AG10803 (cell line): ENCODE data around the gene SHROOM3.

ENCODE experiments used
- DNase-seq: peaks from one replicate; pipeline ENCODE4 v3.0.0; 2010; ENCODE audit warnings: low read depth
- H3K4me3 ChIP-seq: 2 replicates; pipeline ENCODE4 v1.5.1; 2011; ENCODE audit warnings: mild to moderate bottlenecking, low read length, control low read depth
- TF ChIP-seq, protein P1 (sequence below): conservative IDR thresholded peaks from 2 replicates; pipeline ENCODE4 v1.5.1; 2011; ENCODE audit warnings: mild to moderate bottlenecking, low read length, control low read depth, inconsistent platforms

The SHROOM3 gene

DNA sequence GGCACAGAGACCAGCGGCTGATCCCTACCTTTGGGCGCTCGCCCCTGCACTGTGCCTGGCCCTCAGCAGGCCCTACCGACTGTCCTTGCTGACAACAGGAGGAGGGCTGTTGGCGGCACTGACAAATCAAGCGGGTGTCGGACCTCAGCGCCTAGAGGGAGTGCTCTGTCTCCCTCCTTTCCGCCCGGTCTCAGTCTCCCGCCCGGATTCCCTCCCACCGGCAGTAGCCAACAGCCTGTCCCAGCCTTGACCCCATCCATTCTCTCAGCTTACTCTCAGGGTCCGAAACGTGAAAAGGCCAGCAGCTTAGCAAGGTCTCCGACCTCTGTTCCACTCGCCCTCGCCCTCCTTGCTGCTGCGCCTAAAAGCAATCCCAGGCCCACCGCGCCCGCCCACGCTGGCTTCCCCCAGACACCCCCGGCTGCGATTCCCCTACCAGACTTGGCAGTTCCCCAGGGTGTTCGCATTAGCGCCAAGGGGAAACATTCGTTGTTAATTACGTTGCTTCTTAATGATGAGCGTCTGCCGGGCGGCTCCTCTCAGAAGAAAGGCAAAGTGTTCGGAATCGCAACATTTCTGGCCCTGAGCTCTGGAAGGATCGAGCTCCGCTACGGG lies 366.7 kb downstream of the SHROOM3 start:
- H3K4me3 ChIP-seq = peak overlapping the region; percentile 35
- TF ChIP-seq, protein P1, sequence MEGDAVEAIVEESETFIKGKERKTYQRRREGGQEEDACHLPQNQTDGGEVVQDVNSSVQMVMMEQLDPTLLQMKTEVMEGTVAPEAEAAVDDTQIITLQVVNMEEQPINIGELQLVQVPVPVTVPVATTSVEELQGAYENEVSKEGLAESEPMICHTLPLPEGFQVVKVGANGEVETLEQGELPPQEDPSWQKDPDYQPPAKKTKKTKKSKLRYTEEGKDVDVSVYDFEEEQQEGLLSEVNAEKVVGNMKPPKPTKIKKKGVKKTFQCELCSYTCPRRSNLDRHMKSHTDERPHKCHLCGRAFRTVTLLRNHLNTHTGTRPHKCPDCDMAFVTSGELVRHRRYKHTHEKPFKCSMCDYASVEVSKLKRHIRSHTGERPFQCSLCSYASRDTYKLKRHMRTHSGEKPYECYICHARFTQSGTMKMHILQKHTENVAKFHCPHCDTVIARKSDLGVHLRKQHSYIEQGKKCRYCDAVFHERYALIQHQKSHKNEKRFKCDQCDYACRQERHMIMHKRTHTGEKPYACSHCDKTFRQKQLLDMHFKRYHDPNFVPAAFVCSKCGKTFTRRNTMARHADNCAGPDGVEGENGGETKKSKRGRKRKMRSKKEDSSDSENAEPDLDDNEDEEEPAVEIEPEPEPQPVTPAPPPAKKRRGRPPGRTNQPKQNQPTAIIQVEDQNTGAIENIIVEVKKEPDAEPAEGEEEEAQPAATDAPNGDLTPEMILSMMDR = no peak
- DNase-seq = peak; percentile 53

DNA sequence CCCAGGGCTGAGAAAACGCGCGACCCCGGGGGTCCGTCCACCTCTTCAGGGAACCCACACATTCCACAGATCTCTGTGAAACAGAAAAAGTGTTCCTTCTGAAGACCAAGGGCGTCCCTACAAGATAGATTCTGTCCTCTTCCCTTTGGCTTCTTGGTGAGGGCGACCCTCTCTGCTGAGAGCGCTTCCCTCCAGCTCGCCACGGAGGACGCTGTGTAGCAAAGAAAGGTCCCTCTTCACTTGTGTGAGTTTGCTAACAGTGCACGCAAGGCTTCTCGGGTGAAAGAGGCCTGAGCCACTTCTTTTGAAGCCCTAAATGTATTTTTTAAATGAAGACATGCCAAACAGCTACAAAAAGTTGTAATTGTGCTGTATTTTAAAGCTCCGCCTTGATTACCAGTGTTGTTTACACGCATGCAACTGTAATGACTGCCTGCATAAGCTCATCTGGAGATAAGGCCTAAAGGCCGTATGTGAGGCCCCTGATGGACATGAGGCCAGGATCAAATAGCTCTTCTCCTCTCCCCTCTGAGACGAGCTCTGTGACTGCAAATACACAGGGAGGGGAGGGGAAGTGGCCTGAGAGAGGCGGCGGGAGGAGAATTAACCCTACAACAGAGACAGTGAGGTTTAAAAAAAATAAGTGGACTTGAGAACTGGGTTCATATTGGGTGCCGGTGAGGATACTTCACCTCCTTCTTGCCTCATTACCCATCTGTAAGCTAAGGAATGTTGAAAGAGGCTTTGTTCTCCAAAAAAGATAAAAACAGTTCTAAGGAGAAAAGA lies 367.4 kb downstream of the SHROOM3 start:
- TF ChIP-seq, protein P1 = peak; percentile 23; the same call in 1 of the 2 replicates
- DNase-seq = peak; percentile 47
- peak overlapping the region; percentile 35; the same call in 1 of the 2 replicates for H3K4me3 ChIP-seq

DNA sequence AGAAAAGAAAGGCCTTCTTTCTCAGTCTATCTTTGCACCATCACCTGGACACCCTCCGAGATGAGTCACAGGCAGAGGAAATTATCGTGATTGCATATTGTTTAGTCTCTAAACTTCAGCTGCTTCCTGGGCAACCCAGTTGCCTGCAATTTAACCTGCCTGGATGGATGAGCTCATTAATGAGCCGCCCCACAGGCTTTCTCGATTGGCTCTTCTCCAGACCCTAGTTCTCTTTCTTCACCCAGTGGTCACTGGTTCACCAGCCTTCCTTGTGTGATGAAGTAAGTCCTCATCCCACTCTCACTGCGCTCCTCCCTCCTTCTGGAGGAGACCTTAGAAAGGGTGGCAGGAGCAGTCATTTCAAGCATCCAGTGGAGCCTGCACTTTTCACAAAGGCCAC lies 368.5 kb downstream of the SHROOM3 start:
- DNase-seq = peak; percentile 97
- no peak overlapping the region for H3K4me3 ChIP-seq
- TF ChIP-seq, protein P1 = no peak

DNA sequence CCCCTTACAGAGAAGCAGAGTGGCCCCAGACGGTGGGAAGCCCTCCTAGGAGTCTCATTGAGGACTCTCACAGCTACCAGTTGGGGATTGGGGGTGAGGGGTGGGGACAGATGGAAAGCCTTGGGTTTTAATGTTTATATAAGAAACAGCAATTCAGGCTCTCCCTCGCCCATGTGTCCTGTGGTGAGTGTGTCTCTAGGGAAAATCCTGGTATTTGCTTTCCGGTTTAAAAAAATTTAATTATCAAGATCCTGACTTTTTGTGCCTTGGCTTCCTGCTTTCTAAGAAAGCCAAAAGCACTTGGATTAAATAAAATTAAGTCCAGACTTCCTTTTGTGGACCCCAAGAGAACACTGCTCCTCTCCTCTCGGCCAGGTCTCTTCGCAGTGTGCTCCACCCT lies 369.1 kb downstream of the SHROOM3 start:
- TF ChIP-seq, protein P1 = no peak
- peak; percentile 80 for DNase-seq
- no peak overlapping the region for H3K4me3 ChIP-seq

DNA sequence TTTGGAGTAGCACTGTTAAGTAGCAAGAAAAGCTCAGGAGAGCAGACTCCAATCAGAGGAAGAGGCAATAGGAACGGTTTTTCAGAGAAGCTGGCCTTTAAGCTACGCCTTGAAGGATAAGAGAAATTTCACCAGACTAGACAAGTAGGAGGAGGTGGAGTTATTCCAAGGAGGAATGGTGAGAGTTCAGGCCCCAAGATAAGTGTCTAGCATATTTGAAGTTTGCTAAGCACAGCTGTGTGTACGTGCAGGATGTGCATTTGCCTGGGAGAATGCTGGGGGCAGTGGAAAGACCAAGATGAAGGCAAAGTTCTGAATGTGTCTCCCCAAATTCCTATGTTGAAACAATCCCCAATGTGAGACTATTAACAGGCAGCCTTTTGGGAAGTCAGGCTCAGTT lies 371.3 kb downstream of the SHROOM3 start:
- TF ChIP-seq, protein P1 = no peak
- no peak for DNase-seq
- no peak overlapping the region for H3K4me3 ChIP-seq

DNA sequence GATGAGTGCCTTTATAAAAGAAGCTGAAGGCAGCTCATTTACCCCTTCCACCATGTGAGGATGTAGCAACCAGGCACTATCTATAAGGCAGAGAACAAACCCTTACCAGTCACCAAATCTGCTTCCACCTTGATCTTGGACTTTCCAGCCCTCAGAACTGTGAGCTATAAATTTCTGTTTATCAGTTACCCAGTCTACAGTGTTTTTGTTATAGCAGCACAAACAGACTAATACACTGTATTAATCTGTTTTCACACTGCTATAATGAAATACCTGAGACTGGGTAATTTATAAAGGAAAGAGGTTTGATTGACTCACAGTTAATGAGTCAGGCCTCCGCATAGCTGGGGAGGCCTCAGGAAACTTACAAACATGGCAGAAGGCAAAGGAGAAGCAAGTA lies 371.7 kb downstream of the SHROOM3 start:
- no peak overlapping the region for H3K4me3 ChIP-seq
- DNase-seq = no peak
- TF ChIP-seq, protein P1 = no peak
